Measurements from ENCODE around the gene TMEM150B.

DNA sequence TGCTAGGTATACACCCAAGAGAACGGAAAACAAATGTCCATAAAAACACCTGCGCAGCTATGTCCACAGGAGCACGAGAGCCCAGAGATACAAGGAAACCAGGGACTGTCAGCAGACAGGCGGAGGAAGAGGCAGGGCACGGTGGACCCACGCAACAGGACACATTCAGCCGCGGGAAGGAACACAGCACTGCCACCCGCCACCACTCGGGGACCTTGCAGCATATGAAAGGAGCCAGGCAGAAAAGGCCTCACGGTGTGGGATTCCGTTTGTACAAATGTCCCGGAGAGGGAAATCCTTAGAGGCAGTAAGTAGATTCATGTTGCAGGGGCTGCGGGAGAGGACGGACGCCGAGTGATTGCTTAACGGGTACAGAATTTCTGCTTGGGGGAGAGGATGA lies 53.0 kb downstream of the TMEM150B start:
- TF ChIP-seq, protein P1, sequence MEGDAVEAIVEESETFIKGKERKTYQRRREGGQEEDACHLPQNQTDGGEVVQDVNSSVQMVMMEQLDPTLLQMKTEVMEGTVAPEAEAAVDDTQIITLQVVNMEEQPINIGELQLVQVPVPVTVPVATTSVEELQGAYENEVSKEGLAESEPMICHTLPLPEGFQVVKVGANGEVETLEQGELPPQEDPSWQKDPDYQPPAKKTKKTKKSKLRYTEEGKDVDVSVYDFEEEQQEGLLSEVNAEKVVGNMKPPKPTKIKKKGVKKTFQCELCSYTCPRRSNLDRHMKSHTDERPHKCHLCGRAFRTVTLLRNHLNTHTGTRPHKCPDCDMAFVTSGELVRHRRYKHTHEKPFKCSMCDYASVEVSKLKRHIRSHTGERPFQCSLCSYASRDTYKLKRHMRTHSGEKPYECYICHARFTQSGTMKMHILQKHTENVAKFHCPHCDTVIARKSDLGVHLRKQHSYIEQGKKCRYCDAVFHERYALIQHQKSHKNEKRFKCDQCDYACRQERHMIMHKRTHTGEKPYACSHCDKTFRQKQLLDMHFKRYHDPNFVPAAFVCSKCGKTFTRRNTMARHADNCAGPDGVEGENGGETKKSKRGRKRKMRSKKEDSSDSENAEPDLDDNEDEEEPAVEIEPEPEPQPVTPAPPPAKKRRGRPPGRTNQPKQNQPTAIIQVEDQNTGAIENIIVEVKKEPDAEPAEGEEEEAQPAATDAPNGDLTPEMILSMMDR (IDR thresholded peaks at IDR 0.05) = no peak
- TF ChIP-seq POLR2AphosphoS5 (IDR thresholded peaks at IDR 0.05) = no peak
